GM23338 (cell line): ENCODE data around the gene BCAS1. TPM values are rescaled to one million over a fixed set of nuclear protein-coding genes. Genes with fewer than 3 reads are reported as not detected.

Source experiments
- ATAC-seq: fragments of 200-7000 bp; cut with Tn5 transposase; 3 replicates; pipeline ENCODE4 v1.9.1; 2020
- DNase-seq: peaks from one replicate; pipeline ENCODE4 v3.0.0-alpha.2; 2015; ENCODE audit warnings: low spot score
- H2AFZ ChIP-seq: fragments of 200-600 bp; sonication (generic); 2 replicates; pipeline ENCODE4 v1.8.0; 2016; ENCODE audit warnings: antibody characterized with exemption, mild to moderate bottlenecking, moderate library complexity
- H3F3A ChIP-seq: fragments of 200-600 bp; sonication (generic); replicated peaks from 2 replicates; pipeline ENCODE4 v1.8.0; 2017; ENCODE audit warnings: antibody characterized with exemption, mixed run types, low read depth
- H3K27ac ChIP-seq: fragments of 200-600 bp; sonication (generic); 2 replicates; pipeline ENCODE4 v1.6.1; 2016; ENCODE audit warnings: low read depth
- H3K27me3 ChIP-seq: fragments of 200-600 bp; sonication (generic); 2 replicates; pipeline ENCODE4 v1.8.0; 2016; ENCODE audit warnings: mild to moderate bottlenecking, mixed run types, moderate library complexity; ENCODE audit not compliant: insufficient read depth
- H3K36me3 ChIP-seq: fragments of 200-600 bp; sonication (generic); 2 replicates; pipeline ENCODE4 v1.8.0; 2016; ENCODE audit warnings: mild to moderate bottlenecking; ENCODE audit not compliant: insufficient read depth
- H3K4me1 ChIP-seq: fragments of 200-600 bp; sonication (generic); 2 replicates; pipeline ENCODE4 v1.8.0; 2016; ENCODE audit warnings: mild to moderate bottlenecking, moderate library complexity; ENCODE audit not compliant: insufficient read depth
- H3K4me2 ChIP-seq: fragments of 200-600 bp; sonication (generic); 2 replicates; pipeline ENCODE4 v1.7.1; 2017; ENCODE audit warnings: mixed run types
- H3K4me3 ChIP-seq: fragments of 200-600 bp; sonication (generic); 2 replicates; pipeline ENCODE4 v1.6.1; 2016; ENCODE audit warnings: mixed run types
- H3K79me2 ChIP-seq: fragments of 200-600 bp; sonication (generic); replicated peaks from 2 replicates; pipeline ENCODE4 v1.8.0; 2017; ENCODE audit warnings: mild to moderate bottlenecking; ENCODE audit not compliant: insufficient read depth
- H3K9me2 ChIP-seq: fragments of 200-600 bp; sonication (generic); 2 replicates; pipeline ENCODE4 v1.8.0; 2017; ENCODE audit not compliant: insufficient read depth
- H4K20me1 ChIP-seq: fragments of 200-600 bp; sonication (generic); replicated peaks from 2 replicates; pipeline ENCODE4 v1.8.0; 2017; ENCODE audit warnings: mild to moderate bottlenecking; ENCODE audit not compliant: insufficient read depth
- H3K27ac Mint-ChIP-seq: 2 replicates; pipeline ENCODE4 v1.8.0; 2020; ENCODE audit warnings: inconsistent platforms, mild to moderate bottlenecking, moderate library complexity, mixed read lengths
- H3K27me3 Mint-ChIP-seq: 3 replicates; pipeline ENCODE4 v1.8.0; 2022; ENCODE audit warnings: low read depth, mild to moderate bottlenecking, moderate library complexity, mixed read lengths, inconsistent platforms; ENCODE audit not compliant: insufficient read depth, poor library complexity
- H3K36me3 Mint-ChIP-seq: 3 replicates; pipeline ENCODE4 v1.8.0; 2021; ENCODE audit warnings: low read depth, mild to moderate bottlenecking, inconsistent platforms, moderate library complexity, mixed read lengths
- H3K4me1 Mint-ChIP-seq: 3 replicates; pipeline ENCODE4 v1.8.0; 2020; ENCODE audit warnings: mild to moderate bottlenecking, inconsistent platforms, mixed read lengths
- H3K4me3 Mint-ChIP-seq: 3 replicates; pipeline ENCODE4 v1.8.0; 2021; ENCODE audit warnings: moderate library complexity, mild to moderate bottlenecking, inconsistent platforms, mixed read lengths
- H3K9me3 Mint-ChIP-seq: 3 replicates; pipeline ENCODE4 v1.8.0; 2020; ENCODE audit warnings: moderate library complexity, mild to moderate bottlenecking, inconsistent platforms, mixed read lengths
- CREB1 ChIP-seq: fragments of 250-450 bp; sonication (Bioruptor Pico); IDR thresholded peaks from 2 replicates; pipeline ENCODE4 v1.5.0; 2020; ENCODE audit warnings: low read depth, mild to moderate bottlenecking, moderate library complexity
- ETS1 ChIP-seq: IDR thresholded peaks from 2 replicates; pipeline ENCODE4 v1.6.1; 2016; ENCODE audit warnings: antibody characterized with exemption
- EZH2 ChIP-seq: fragments of 200-600 bp; sonication (generic); IDR thresholded peaks from one replicate; pipeline ENCODE4 v1.8.0; 2017; ENCODE audit warnings: antibody characterized with exemption, mild to moderate bottlenecking, low read depth; ENCODE audit not compliant: unreplicated experiment
- EZH2phosphoT487 ChIP-seq: fragments of 200-600 bp; sonication (generic); IDR thresholded peaks from one replicate; pipeline ENCODE4 v1.8.1; 2018; ENCODE audit warnings: antibody characterized with exemption; ENCODE audit not compliant: unreplicated experiment
- NANOG ChIP-seq: IDR thresholded peaks from 2 replicates; pipeline ENCODE4 v1.6.1; 2016; ENCODE audit warnings: antibody characterized with exemption, borderline replicate concordance
- REST ChIP-seq: IDR thresholded peaks from one replicate; pipeline ENCODE4 v1.6.1; 2018; ENCODE audit warnings: antibody characterized with exemption; ENCODE audit not compliant: unreplicated experiment
- STAT1 ChIP-seq: IDR thresholded peaks from one replicate; pipeline ENCODE4 v1.6.1; 2016; ENCODE audit warnings: antibody characterized with exemption; ENCODE audit not compliant: unreplicated experiment
- ZNF331 ChIP-seq: fragments of 250-450 bp; sonication (Bioruptor Pico); IDR thresholded peaks from 2 replicates; pipeline ENCODE4 v1.5.0; 2020; ENCODE audit warnings: low read depth, mild to moderate bottlenecking, moderate library complexity
- polyA plus RNA-seq: library from polyadenylated mRNA; unstranded; fragments of >200 nt; fragmentation: Nextera tagmentation; extraction: Ambion mirVana; gene quantifications from 2 replicates; pipeline ENCODE4 v1.2.1, GENCODE V29; 2016
- total RNA-seq: library from RNA; depleted of rRNA; stranded (reverse); fragments of >200 nt; shearing (Covaris generic); gene quantifications from 2 replicates; pipeline ENCODE4 v1.2.3, GENCODE V29; 2014

BCAS1 gene
- total and polyA plus RNA-seq, 2 experiments from 2014 or later = 0.17 to 0.19 TPM

DNA sequence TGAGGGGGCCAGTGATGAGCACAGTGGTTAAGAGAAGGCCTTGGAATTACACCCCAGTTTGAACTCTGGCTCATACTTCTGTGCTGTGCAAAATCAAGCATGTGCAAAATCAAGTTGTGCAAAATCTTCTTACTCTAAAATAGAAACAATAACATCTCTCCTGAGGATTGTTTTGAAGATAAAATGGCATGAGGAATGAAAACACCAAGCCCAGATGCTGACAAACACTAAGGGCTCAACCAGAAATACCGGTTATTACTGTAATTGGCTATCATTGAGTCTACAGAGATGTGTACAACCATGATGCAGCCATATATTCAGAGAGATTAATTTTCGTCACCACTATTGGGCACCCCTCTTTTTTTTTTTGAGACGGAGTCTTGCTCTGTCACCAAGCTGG is 5.9 kb upstream of the BCAS1 start:
- DNase-seq (no peak), ATAC-seq (no peak)
- Histone ChIP-seq H4K20me1 (no peaks in the 10 kb centered on the region), H3K79me2 (no peaks in the 10 kb centered on the region), H3K9me2 (no peaks in the 10 kb centered on the region), H3K27me3 (no peaks in the 10 kb centered on the region), H3F3A (no peaks in the 10 kb centered on the region), H3K4me2 (no peak overlapping the region), H3K27ac (no peak overlapping the region), H2AFZ (no peak overlapping the region), H3K4me1 (no peaks in the 10 kb centered on the region), H3K4me3 (no peak overlapping the region), H3K36me3 (no peaks in the 10 kb centered on the region)
- Mint-ChIP-seq H3K4me3 (no peak overlapping the region), H3K9me3 (no peaks in the 10 kb centered on the region), H3K4me1 (no peaks in the 10 kb centered on the region), H3K36me3 (no peaks in the 10 kb centered on the region), H3K27me3 (peaks cover 1% of the 10 kb centered on the region), H3K27ac (no peak overlapping the region)
- TF ChIP-seq NANOG (no peak), EZH2 (no peak), ETS1 (no peak)

DNA sequence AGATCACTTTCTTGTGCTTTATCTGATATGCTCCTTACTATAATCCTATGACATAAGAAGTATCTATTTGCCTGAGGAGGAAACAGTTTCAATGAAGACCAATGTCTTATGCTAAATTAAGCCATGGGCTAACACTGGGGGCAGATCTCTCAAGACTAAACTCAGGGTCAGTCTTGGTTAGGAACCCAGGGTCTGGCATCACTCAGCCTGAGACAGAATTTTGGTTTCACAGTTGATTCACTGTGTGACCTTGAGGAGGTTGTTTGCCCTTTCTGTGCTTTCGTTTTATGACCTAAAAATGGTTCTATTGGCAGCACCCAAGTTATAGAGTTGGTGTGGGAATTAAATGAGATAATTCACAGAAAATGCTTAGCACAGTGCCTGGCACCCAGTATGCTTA is 4.9 kb upstream of the BCAS1 start:
- TF ChIP-seq ETS1 (no peak), EZH2 (no peak), ZNF331 (CRISPR knock-in tag) (no peak), CREB1 (no peak)
- Histone ChIP-seq H2AFZ (no peak overlapping the region), H3K4me2 (no peak overlapping the region), H3K79me2 (no peaks in the 10 kb centered on the region), H3F3A (no peaks in the 10 kb centered on the region), H4K20me1 (no peaks in the 10 kb centered on the region), H3K36me3 (no peaks in the 10 kb centered on the region), H3K4me3 (no peak overlapping the region), H3K27ac (no peak overlapping the region), H3K4me1 (peaks cover 6% of the 10 kb centered on the region; the same call in 1 of the 2 replicates), H3K27me3 (no peaks in the 10 kb centered on the region), H3K9me2 (no peaks in the 10 kb centered on the region)
- Mint-ChIP-seq H3K36me3 (no peaks in the 10 kb centered on the region), H3K9me3 (no peaks in the 10 kb centered on the region), H3K4me3 (no peak overlapping the region), H3K27ac (no peak overlapping the region), H3K4me1 (peaks cover 4% of the 10 kb centered on the region), H3K27me3 (peaks cover 1% of the 10 kb centered on the region)
- DNase-seq (no peak), ATAC-seq (no peak)

- Histone ChIP-seq H2AFZ (no peak overlapping the region), H3K27me3 (no peaks in the 10 kb centered on the region), H3K9me2 (no peaks in the 10 kb centered on the region), H4K20me1 (no peaks in the 10 kb centered on the region), H3K79me2 (no peaks in the 10 kb centered on the region), H3K36me3 (no peaks in the 10 kb centered on the region), H3K4me2 (no peak overlapping the region), H3K4me3 (no peak overlapping the region), H3K4me1 (peaks cover 11% of the 10 kb centered on the region), H3F3A (no peaks in the 10 kb centered on the region), H3K27ac (no peak overlapping the region)
- H3K4me3 Mint-ChIP-seq = no peak overlapping the region
- H3K9me3 Mint-ChIP-seq = no peaks in the 10 kb centered on the region
- H3K27ac Mint-ChIP-seq = no peak overlapping the region
- peaks cover 1% of the 10 kb centered on the region for H3K27me3 Mint-ChIP-seq
- peaks cover 12% of the 10 kb centered on the region for H3K4me1 Mint-ChIP-seq
- no peak for DNase-seq
- no peak for ATAC-seq
- no peaks in the 10 kb centered on the region for H3K36me3 Mint-ChIP-seq
- TF ChIP-seq ZNF331 (CRISPR knock-in tag) = no peak
- TF ChIP-seq ETS1 = no peak
- no peak for TF ChIP-seq EZH2phosphoT487
- no peak for TF ChIP-seq REST
- no peak for TF ChIP-seq STAT1
Observed at GRCh38 chr20:54074511-54074910, 4.1 kb upstream of the BCAS1 start.
